Keratinocyte (primary cell): Measurements from ENCODE around the gene IL31. TPM values are rescaled to one million over a fixed set of nuclear protein-coding genes. Genes with fewer than 3 reads are reported as not detected.

ENCODE experiments used
- DNase-seq: peaks from one replicate; pipeline ENCODE4 v3.0.0-alpha.2; 2011; ENCODE audit warnings: low read depth, missing footprints, low spot score
- FAIRE-seq: peaks from 2 replicates; lab custom pipeline; 2011; peaks lifted over from hg19 to GRCh38; lab: Jason Lieb, UNC
- H2AFZ ChIP-seq: 2 replicates; pipeline ENCODE4 v1.6.0; 2012; ENCODE audit warnings: low read length, control low read depth, inconsistent platforms; ENCODE audit not compliant: control insufficient read depth
- H3K27ac ChIP-seq: 2 replicates; pipeline ENCODE4 v1.5.1; 2011; ENCODE audit warnings: low read length; ENCODE audit not compliant: control insufficient read depth, insufficient read depth
- H3K27me3 ChIP-seq: 3 replicates; pipeline ENCODE4 v1.6.0; 2011; ENCODE audit warnings: low read length; ENCODE audit not compliant: control insufficient read depth, insufficient read depth; ENCODE audit errors: extremely low read depth
- H3K36me3 ChIP-seq, 2 experiments: 2 replicates in 1 of 2; 3 replicates in 1 of 2; pipeline ENCODE4 v1.5.1; 2011; ENCODE audit warnings: low read length in 2 of 2, mild to moderate bottlenecking in 1 of 2; ENCODE audit not compliant: control insufficient read depth in 2 of 2, insufficient read depth in 2 of 2; ENCODE audit errors: extremely low read depth in 1 of 2
- H3K4me1 ChIP-seq: 3 replicates; pipeline ENCODE4 v1.5.1; 2011; ENCODE audit warnings: low read length; ENCODE audit not compliant: control insufficient read depth, insufficient read depth; ENCODE audit errors: extremely low read depth
- H3K4me2 ChIP-seq: 3 replicates; pipeline ENCODE4 v1.6.0; 2011; ENCODE audit warnings: low read depth, low read length; ENCODE audit not compliant: control insufficient read depth, insufficient read depth; ENCODE audit errors: extremely low read depth
- H3K4me3 ChIP-seq, 3 experiments: fragments of 200-600 bp in 1 of 3; sonication (generic) in 1 of 3; 2 replicates in 2 of 3; 3 replicates in 1 of 3; pipeline ENCODE4 v1.5.1; 2011 to 2016; ENCODE audit warnings: low read length in 3 of 3, mild to moderate bottlenecking in 3 of 3, control low read depth in 2 of 3, inconsistent platforms in 1 of 3, low read depth in 1 of 3, mixed read lengths in 1 of 3, mixed run types in 1 of 3, moderate library complexity in 1 of 3; ENCODE audit not compliant: control insufficient read depth in 2 of 3, insufficient read depth in 2 of 3; ENCODE audit errors: extremely low read depth in 1 of 3
- H3K79me2 ChIP-seq: 2 replicates; pipeline ENCODE4 v1.6.0; 2012; ENCODE audit warnings: low read length; ENCODE audit not compliant: control insufficient read depth, insufficient read depth
- H3K9ac ChIP-seq: 3 replicates; pipeline ENCODE4 v1.6.0; 2011; ENCODE audit warnings: low read length; ENCODE audit not compliant: control insufficient read depth, insufficient read depth; ENCODE audit errors: extremely low read depth
- H3K9me1 ChIP-seq: 3 replicates; pipeline ENCODE4 v1.6.0; 2011; ENCODE audit warnings: low read length; ENCODE audit not compliant: control insufficient read depth, insufficient read depth; ENCODE audit errors: extremely low read depth
- H3K9me3 ChIP-seq: 2 replicates; pipeline ENCODE4 v1.5.1; 2012; ENCODE audit warnings: low read depth, low read length; ENCODE audit not compliant: control insufficient read depth
- H4K20me1 ChIP-seq: 3 replicates; pipeline ENCODE4 v1.6.0; 2011; ENCODE audit warnings: low read length; ENCODE audit not compliant: control insufficient read depth, insufficient read depth; ENCODE audit errors: extremely low read depth
- EZH2 ChIP-seq: IDR thresholded peaks from one replicate; pipeline ENCODE4 v1.6.1; 2012; ENCODE audit warnings: inconsistent platforms, mild to moderate bottlenecking, low read length, moderate library complexity
- dilution Hi-C: fragments of 300-500 bp; cut with MboI; formaldehyde crosslinking; loops from one replicate; pipeline ENCODE4 v1.7.0; 2020; ENCODE audit warnings: low sequenced_read_pairs; ENCODE audit not compliant: extremely low pct_ligation_motif_present
- polyA plus RNA-seq, 5 experiments: library from polyadenylated mRNA; depleted of rRNA in 3 of 5; stranded (reverse) in 3 of 5; stranded (forward) in 1 of 5; unstranded in 1 of 5; fragments of >200 nt; gene quantifications; 1 replicate in 1 of 5; 2 replicates in 3 of 5; 3 replicates in 1 of 5; pipeline versions ENCODE4 v1.2.1 to v1.2.3, GENCODE V29; 2011 to 2012; ENCODE audit warnings: missing spikeins in 2 of 5, low read depth in 1 of 5, low replicate concordance in 1 of 5
- TF ChIP-seq, protein P1 (sequence below), 3 experiments: IDR thresholded peaks in 1 of 3; conservative IDR thresholded peaks in 1 of 3; optimal IDR thresholded peaks in 1 of 3; 2 replicates in 2 of 3; 3 replicates in 1 of 3; pipeline versions ENCODE3 to v1.5.1; 2011; ENCODE audit warnings: low read length in 3 of 3, mild to moderate bottlenecking in 3 of 3, moderate library complexity in 2 of 3, control low read depth in 1 of 3, inconsistent platforms in 1 of 3; ENCODE audit not compliant: insufficient read depth in 2 of 3; ENCODE audit errors: extremely low read depth in 1 of 3

IL31 gene
- polyA plus RNA-seq, 1 donor (not counting 4 experiments of a cell fraction or from before 2014, with no cell fraction given) = not detected

DNA sequence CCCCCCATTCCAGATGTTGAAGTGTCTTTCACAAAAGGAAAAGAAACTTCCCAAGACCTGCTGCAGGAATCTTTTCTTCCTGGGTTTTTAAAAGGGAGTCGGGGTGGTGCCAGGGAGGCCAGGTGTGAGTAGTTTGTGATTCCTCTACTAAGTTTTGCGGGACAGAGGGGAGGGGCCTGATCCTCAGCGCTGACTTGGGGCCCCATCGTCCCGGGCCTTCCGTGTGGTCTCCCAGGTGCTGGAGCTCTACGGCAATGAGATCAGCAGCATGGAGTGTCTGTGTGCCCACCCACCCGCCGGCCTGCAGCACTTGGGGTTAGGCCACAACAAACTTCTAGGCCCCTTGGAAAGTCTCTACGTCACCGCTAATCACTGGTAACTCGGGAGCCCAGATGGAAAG lies 13.4 kb upstream of the IL31 start:
- TF ChIP-seq EZH2 = no peak
- TF ChIP-seq, protein P1, sequence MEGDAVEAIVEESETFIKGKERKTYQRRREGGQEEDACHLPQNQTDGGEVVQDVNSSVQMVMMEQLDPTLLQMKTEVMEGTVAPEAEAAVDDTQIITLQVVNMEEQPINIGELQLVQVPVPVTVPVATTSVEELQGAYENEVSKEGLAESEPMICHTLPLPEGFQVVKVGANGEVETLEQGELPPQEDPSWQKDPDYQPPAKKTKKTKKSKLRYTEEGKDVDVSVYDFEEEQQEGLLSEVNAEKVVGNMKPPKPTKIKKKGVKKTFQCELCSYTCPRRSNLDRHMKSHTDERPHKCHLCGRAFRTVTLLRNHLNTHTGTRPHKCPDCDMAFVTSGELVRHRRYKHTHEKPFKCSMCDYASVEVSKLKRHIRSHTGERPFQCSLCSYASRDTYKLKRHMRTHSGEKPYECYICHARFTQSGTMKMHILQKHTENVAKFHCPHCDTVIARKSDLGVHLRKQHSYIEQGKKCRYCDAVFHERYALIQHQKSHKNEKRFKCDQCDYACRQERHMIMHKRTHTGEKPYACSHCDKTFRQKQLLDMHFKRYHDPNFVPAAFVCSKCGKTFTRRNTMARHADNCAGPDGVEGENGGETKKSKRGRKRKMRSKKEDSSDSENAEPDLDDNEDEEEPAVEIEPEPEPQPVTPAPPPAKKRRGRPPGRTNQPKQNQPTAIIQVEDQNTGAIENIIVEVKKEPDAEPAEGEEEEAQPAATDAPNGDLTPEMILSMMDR (optimal IDR thresholded peaks at IDR 0.05 in 1 of 3, IDR thresholded peaks at IDR 0.05 in 1 of 3, conservative IDR thresholded peaks at IDR 0.05 in 1 of 3; ENCODE audit: extremely low read depth in 1 of 3, insufficient read depth in 2 of 3, low read length in 3 of 3) = no peak
- Histone ChIP-seq H2AFZ (no peak overlapping the region), H3K4me1 (peaks cover 3% of the 10 kb centered on the region), H3K27me3 (no peaks in the 10 kb centered on the region), H3K9me3 (no peaks in the 10 kb centered on the region), H3K4me3 (no peak overlapping the region), H3K9me1 (no peaks in the 10 kb centered on the region), H3K79me2 (no peaks in the 10 kb centered on the region), H3K27ac (no peak overlapping the region), H3K4me2 (no peak overlapping the region), H3K36me3 (no peaks in the 10 kb centered on the region), H3K9ac (no peak overlapping the region), H4K20me1 (no peaks in the 10 kb centered on the region)
- DNase-seq = no peak
- dilution Hi-C loops = no loop called here
- no peak for FAIRE-seq

DNA sequence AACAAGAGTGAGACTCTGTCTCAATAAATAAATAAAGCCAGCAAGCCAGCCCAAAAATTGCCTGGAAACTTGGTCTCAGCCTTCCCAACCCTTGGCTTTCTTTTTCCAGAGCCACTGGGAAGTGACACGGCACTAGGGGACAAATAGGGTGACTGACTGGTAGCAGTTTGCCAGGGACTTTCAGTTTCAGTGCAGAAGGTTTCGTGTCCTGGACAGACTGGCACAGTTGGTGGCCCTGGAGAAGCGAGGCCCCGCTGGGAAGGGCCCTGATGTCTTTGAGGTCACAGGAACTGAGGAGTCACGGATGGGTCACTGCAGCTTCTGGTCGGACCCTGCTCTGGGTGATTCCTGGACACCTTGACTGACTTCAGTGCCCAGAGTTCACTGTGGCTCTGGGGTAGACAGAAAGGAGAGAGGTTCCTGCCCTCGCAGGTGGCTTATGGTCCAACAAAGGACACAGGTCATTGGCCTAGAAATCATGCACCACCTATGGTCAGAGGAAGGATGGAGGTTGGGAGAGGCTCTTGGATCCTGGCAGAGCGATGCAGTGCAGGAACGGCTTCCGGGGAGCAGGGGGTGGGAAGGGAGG lies 11.6 kb upstream of the IL31 start:
- dilution Hi-C loops = no loop called here
- no peaks in the 10 kb centered on the region for H4K20me1 ChIP-seq
- no peaks in the 10 kb centered on the region for H3K36me3 ChIP-seq
- no peaks in the 10 kb centered on the region for H3K9me3 ChIP-seq
- DNase-seq = no peak
- H2AFZ ChIP-seq = no peak overlapping the region
- no peaks in the 10 kb centered on the region for H3K79me2 ChIP-seq
- no peak overlapping the region for H3K4me2 ChIP-seq
- no peaks in the 10 kb centered on the region for H3K9me1 ChIP-seq
- TF ChIP-seq, protein P1 (optimal IDR thresholded peaks at IDR 0.05 in 1 of 3, IDR thresholded peaks at IDR 0.05 in 1 of 3, conservative IDR thresholded peaks at IDR 0.05 in 1 of 3; ENCODE audit: extremely low read depth in 1 of 3, insufficient read depth in 2 of 3, low read length in 3 of 3) = no peak
- TF ChIP-seq EZH2 = no peak
- H3K27ac ChIP-seq = no peak overlapping the region
- H3K4me3 ChIP-seq = no peak overlapping the region
- peaks cover 8% of the 10 kb centered on the region for H3K4me1 ChIP-seq
- H3K9ac ChIP-seq = no peak overlapping the region
- FAIRE-seq = no peak
- H3K27me3 ChIP-seq = no peaks in the 10 kb centered on the region
